ENCODE results near the gene RSAD2.
"Not testable (repeated sequence)": the region's sequence is repeated elsewhere in the genome, so short reads cannot be mapped to it uniquely, and the experiment has no call there.

Gene RSAD2

GRCh38 chr2:6864231-6864754, 13.3 kb upstream of the RSAD2 start:
- DNase-seq (ENCODE audit: low read depth, low spot score) = no peak

DNA sequence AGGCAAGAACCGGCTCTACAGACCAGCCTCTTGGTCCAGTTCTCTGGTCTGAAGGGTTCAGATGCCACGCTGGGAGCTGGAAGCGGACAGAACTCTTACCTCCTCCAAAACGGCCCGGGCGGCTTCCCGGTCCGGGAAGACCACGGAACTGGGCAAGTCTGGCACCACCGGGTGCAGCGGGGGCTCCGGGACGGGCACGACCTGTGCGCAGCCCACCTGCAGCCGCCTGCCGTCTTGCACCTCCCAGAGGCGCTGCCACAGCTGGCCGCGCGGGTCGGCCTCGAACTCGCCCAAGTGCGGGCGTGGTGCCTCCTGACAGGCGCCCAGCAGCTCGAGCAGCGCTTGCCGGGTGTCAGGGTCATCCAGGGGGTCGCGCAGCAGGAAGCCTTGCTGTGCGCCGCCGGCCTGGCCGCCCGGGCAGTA, 12.6 kb upstream of the RSAD2 start:
- DNase-seq (ENCODE audit: low read depth, low spot score) = no peak

- no peak for DNase-seq (ENCODE audit: low read depth, low spot score)
Observed at GRCh38 chr2:6865346-6866274, 12.0 kb upstream of the RSAD2 start, which contains the start of gene CMPK2. Gene CMPK2, minus strand, starts transcription at chr2:6865907. Its CDS starts 211 bp downstream, at chr2:6865696.

- no peak for DNase-seq (ENCODE audit: low read depth, low spot score)
Observed at GRCh38 chr2:6866275-6866671, 11.3 kb upstream of the RSAD2 start.

GRCh38 chr2:6866982-6867381, 10.6 kb upstream of the RSAD2 start:
- no peak for DNase-seq (ENCODE audit: low read depth, low spot score)

DNA sequence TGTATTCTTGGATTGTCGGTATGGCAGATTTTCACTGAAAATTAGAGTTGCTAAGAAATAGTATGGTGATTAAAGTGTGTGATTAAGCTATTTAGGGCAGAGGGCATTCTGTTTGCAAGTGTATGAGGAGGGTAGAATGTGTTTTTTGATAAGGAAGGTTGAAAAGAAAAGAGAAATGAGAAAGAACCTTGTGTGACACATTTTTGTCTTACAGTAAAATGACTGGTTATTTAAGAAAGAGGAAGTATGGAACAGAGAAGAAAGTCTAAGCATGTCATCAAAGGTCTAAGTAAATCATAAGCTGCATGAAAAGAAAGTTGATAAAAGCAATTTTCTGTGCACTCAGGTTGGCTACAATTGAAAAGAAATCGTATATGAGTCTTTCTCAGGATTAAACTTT, 5.2 kb upstream of the RSAD2 start:
- DNase-seq (ENCODE audit: low read depth, low spot score) = no peak

GRCh38 chr2:6874032-6874431, 3.5 kb upstream of the RSAD2 start:
- DNase-seq (ENCODE audit: low read depth, low spot score) = no peak

GRCh38 chr2:6876309-6876708, 1.3 kb upstream of the RSAD2 start:
- DNase-seq (ENCODE audit: low read depth, low spot score) = no peak

GRCh38 chr2:6878549-6878948, 972 bp downstream of the RSAD2 start:
- no peak for DNase-seq (ENCODE audit: low read depth, low spot score)

- no peak for DNase-seq (ENCODE audit: low read depth, low spot score)
Observed at GRCh38 chr2:6879011-6879410, 1.4 kb downstream of the RSAD2 start.

DNA sequence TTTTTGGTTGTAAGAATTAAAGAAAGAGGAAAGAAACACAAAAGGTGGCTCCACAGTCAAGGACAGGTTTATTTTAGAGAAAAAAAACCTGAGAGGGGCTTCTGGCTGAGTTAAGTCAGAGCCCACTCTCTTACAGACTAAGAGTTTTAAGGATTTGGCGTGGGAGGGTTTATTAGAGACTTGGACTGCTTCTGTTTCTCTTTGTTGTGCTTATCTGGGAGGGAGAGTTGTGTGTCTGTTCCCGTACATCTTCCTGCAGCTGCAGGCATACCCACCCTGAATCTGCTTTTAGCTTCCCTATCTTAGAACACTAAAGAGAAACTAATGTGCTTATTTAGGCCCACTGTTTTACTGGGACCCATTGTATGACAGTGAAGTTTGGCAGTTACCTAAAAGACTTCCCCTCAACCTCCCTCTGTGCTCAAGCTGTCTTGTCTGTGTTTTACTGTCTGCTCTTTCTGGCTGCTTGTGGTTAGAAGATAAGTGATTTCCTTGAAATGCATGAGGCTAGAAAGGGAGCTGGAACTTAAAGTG, 2.7 kb downstream of the RSAD2 start:
- DNase-seq (ENCODE audit: low read depth, low spot score) = no peak

DNA sequence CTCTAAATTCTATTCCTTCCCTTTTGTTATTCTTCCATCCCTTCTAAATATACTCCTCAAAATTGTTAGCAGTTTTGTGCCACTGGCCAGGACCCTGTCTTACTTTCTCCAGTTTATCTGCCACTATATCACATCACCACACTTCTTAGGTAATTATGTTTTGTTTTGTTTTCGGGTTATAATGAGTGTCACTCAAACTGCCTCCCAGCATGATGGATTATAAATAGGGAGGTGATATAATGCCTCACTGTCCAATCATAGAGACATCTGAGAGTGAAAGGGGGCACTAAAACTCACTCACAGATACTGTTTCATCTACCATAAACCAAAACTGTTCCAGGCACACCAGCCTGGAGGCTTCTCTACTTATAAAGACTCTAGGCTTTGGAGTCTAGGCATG, 3.5 kb downstream of the RSAD2 start:
- no peak for DNase-seq (ENCODE audit: low read depth, low spot score)

DNA sequence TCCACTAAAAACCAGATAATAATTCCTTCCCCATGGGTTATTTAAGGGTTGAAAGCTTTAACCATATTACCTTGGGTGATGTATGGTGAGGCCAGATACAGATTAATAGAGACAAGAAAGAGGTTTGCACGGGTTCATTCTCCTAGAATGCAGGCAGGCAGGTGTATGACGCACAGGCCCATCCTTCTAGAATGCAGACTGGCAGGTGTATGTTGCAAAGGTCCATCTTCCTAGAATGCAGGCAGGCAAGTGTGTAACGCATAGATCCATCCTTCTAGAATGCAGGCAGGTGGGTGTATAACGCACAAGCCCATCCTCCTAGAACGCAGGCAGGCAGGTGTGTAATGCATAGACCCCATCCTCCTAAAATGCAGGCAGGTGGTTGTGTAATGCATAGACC, 3.9 kb downstream of the RSAD2 start:
- DNase-seq (ENCODE audit: low read depth, low spot score) = no peak

GRCh38 chr2:6883448-6884122, 6.0 kb downstream of the RSAD2 start:
- no peak for DNase-seq (ENCODE audit: low read depth, low spot score)

- DNase-seq (ENCODE audit: low read depth, low spot score) = no peak
Observed at GRCh38 chr2:6885551-6885950, 8.0 kb downstream of the RSAD2 start.

- no peak for DNase-seq (ENCODE audit: low read depth, low spot score)
Observed at GRCh38 chr2:6885968-6886367, 8.4 kb downstream of the RSAD2 start.

DNA sequence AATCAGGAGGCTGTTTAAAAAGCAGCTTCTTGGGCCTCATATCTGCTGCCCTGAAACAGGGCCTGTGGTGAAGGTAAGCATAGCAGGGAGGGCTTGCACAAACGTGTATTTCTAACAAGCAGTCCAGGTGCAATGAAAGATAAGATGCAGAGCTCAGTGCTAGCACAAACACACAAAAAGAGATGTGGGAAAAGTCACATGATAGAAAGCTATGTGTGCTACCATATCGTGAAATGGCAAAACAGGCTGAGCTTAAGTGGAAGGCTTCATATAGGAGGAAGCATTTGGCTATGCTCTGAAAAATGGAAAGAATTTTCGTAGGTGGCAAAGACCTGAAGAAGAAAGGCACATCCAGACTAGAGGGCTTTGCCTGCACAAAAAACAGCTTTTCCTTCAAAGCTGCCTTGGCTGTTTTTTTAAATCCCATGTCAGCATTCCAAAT, 10.2 kb downstream of the RSAD2 start:
- no peak for DNase-seq (ENCODE audit: low read depth, low spot score)

DNA sequence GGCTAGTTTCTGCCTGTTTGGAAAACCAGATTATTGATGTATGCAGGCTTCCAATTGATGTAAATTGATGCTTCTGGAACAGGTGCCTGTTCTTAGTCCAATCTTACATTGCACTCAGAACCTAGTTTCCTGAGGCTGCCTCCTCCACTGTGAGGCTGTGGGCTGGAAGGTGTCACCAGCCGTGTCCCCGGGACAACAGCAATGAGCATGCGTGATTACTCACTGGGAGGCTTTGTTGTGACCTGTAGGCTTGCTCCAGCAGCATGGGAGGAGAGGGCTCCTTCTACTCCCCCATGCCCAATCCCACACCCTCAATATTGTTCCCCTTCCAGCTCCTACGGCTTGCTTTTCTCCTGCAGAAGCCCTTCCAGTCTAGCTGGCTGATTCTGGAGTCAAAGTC, 11.1 kb downstream of the RSAD2 start:
- no peak for DNase-seq (ENCODE audit: low read depth, low spot score)

GRCh38 chr2:6893876-6894482, 16.4 kb downstream of the RSAD2 start:
- no peak for DNase-seq (ENCODE audit: low read depth, low spot score)

DNA sequence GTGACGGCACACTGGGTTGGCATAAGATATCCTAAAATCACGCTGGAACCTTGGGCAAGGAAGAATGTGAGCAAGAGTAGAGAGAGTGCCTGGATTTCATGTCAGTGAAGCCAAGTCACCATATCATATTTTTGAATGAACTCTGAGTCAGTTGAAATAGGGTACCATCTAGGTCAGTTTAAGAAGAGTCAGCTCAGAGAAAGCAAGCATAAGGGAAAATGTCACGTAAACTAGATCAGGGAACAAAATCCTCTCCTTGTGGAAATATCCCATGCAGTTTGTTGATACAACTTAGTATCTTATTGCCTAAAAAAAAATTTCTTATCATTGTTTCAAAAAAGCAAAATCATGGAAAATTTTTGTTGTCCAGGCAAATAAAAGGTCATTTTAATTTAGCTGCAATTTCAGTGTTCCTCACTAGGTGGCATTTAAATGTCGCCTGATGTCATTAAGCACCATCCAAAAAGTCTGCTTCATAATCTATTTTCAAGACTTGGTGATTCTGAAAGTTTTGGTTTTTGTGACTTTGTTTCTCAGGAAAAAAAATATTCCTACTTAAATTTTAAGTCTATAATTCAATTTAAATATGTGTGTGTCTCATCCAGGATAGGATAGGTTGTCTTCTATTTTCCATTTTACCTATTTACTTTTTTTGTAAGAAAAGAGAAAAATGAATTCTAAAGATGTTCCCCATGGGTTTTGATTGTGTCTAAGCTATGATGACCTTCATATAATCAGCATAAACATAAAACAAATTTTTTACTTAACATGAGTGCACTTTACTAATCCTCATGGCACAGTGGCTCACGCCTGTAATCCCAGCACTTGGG, 19.6 kb downstream of the RSAD2 start:
- no peak for DNase-seq (ENCODE audit: low read depth, low spot score)

DNA sequence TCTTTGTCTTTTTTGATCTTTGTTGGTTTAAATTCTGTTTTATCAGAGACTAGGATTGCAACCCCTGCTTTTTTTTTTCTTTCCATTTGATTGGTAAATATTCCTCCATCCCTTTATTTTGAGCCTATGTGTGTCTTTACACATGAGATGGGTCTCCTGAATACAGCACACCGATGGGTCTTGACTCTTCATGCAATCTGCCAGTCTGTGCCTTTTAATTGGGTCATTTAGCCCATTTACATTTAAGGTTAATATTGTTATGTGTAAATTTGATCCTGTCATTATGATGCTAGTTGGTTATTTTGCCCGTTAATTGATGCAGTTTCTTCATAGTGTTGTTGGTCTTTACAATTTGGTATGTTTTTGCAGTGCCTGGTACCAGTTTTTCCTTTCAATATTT, 25.0 kb downstream of the RSAD2 start:
- DNase-seq (ENCODE audit: low read depth, low spot score) = not testable (repeated sequence)
